COR-L47 (cell line): ENCODE results near the gene NPB.

Experiments
- DNase-seq: peaks from one replicate; lab custom pipeline; 2025; lab: John Stamatoyannopoulos, UW

The NPB gene

DNA sequence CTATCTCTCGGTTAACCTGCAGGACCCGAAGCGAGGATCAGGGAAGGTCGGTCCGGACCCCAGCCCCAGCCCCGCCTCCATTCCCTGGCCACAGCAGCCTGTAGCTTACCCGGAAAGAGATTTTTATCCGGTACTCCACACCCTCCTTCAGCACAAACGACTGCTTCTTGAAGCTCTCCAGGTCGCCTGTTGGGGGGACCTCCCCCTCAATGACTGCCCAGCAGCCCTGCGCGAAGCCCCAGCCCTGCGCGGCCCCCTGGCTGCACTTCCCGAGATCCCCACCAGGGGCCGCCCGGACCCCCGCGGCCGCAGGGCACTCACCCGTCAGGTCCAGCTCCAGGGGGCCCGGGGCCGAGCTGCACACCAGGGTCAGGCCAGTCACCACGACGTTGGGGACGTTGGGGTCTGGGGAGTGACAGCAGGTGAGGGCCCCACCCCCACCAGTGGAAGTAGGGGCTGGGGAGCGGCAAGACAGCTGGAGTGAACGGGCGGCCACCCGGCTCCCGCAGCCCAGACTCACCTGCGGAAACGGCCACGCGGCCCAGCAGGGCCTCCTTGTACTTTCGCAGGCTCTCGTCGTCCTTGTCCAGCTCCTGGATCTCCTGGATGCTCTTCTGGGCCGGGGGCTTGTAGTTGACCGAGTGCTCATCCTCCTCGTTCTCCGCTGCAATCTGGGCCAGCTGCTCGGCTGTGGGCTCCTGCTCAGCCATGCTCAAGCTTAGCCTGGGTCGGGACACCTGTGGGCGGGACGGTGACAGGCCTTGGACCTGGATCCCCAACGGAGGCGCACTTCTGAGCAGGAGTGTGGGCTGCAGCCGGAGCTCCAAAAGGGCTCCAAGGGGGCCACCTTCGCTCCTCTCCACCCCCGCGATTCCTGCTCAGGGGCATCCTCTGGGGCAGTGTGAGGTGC is 32.6 kb upstream of the NPB start:
- no peak for DNase-seq

GRCh38 chr17:81870131-81870980 is 31.7 kb upstream of the NPB start:
- DNase-seq, result peak; percentile 25

- peak; percentile 82 for DNase-seq
These were observed 31.1 kb upstream of the NPB start, which contains the start of gene ARHGDIA for GRCh38 chr17:81870981-81871386. ARHGDIA (minus strand) TSS chr17:81871337; CDS start chr17:81869930, 1,407 bp downstream.

DNA sequence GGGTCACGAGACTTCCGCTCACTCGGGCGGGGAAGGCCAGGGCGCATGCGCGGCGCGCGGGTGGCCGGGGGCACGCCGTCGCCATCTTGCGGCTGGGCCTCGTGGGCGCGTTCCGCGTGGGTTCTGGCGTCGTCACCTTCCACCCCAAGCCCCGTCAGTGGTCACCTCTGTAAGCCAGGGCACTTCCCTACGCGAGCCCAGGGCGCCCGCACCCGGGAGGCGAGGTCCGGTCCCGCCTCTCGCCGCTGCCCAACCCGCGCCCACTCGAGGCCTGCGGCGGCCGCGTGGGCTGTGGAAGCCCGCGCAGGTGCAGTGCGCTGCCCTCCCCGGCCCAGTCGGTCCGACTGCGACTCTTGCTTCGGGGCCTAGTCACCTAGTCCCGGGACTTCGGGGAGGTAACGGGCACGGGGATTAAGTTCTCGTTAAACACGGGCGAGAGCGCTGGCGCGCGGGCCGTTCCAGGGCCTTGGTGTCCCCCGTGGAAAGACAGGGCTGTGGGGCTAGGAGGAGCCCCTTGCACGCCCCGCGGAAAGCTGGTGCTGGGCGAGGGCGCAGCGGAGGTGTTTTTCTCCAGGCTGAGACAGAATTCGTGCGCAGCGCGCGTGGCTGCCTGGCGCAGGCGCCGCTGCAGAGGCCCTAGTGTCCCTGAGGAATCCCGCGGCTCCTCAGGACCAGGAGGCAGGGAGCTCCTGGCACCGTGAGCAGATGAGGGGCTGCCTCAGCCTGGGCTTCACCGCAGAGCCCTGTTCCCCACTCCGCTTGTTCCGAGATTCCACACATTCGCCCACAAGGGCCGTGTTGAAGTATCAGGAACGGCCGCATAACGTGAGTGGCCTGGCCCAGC is 30.4 kb upstream of the NPB start:
- peak; percentile 26 for DNase-seq

- no peak for DNase-seq
These were observed 24.5 kb upstream of the NPB start for GRCh38 chr17:81877569-81877968.

GRCh38 chr17:81878294-81878693 is 23.7 kb upstream of the NPB start:
- no peak for DNase-seq

DNA sequence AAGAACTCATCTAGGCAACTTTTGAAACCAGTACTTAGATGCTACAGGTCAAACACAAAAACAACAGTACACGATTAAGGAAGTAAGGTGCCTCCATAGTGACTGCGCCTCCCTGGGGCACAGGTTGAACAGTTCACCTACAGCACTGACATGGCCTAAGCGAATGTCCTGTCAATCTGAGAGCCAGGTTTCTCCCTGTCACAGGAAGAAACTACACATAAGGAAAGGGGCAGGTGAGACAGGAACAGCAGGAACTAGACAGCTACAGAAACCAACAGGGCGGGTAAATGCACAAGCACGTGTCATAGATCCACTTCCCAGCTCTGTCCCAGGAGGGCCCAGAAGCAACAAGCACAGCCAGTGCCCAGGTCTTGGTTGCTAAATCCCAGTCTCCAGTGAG is 22.9 kb upstream of the NPB start:
- DNase-seq, result no peak

GRCh38 chr17:81884520-81884919 is 17.5 kb upstream of the NPB start:
- DNase-seq, result no peak

DNA sequence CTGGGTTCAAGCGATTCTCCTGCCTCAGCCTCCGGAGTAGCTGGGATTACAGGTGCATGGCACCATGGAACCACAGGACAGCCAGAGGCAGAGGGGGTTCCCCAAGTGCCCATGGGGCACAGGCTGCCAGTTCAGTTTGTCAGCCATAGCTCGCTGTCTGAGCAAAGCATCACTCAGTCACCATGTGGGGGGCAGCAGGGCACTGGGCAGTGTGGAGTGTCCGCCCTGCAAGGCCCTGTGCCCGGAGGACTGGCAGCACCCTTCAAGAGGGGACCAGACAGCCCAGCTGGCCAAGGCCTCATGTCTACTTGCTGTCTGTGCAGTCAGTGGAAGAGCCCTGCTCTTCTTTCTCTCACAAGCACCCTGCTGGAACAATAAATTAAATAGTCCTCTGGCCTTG is 17.1 kb upstream of the NPB start:
- no peak for DNase-seq

GRCh38 chr17:81885454-81885853 is 16.6 kb upstream of the NPB start:
- DNase-seq, result no peak

- no peak for DNase-seq
These were observed 16.0 kb upstream of the NPB start for GRCh38 chr17:81885869-81886548.

DNA sequence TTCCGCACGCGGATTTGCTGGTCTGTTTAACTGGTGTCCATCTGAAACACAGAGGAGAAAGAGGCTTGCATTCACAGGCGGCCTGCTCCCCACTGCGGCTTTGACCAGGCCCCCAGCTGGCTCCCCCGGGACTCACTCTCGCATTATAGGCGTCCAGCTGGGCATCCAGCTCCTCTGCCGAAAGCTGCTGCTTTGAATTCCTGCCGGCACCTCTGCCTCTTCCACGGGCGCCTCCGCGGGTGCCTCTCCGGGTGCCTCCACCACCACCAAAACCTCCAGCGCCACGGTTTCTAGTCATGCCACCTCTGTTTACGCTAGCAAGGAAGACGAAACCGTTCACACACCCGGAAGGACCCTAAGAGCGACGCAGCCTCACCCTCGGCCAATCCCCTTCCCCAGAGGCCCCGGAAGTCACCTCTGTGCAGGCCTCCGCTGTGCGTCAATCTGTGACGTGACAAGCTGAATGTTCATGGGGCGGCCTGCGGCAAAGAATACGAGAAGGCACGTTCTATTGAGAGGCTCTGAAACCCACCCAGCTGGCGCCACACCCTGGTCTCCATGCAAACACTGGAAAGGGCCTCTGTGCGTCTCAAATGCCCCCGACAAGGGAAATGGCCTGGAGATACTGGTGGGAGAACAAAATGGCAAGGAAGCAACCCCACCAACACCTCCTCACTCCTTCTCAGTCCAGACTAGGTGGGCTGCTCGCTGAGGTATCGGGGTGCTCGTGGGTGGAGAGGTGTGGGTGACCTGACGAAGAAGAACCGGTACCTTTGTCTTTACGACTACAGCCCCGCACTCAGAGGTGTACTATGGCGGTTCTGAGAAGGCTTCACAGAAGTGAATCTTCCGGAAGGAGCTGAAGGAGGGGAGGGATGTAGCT is 13.7 kb upstream of the NPB start:
- DNase-seq, result no peak

- no peak for DNase-seq
These were observed 12.9 kb upstream of the NPB start for GRCh38 chr17:81888988-81889595.

DNA sequence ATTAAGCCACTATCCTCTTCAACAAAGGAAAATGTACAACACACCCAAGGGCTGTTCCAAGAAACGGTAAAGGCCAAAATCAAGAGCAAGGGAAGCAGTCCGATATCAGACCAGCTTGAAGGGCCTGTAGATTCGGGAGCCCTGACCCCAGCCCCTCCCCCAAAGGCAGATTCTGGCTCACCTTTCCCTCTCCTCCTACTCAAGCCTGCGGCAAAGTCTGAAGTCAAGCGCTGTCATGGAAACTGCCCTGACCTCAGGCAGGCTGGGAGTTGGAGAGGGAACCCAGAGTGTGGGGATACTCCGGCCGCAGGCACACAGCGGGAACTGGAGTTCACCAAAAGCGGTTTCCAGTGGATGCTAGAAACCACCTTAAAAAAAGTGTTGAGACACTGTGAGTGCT is 12.4 kb upstream of the NPB start:
- no peak for DNase-seq

GRCh38 chr17:81890447-81891302 is 11.4 kb upstream of the NPB start:
- DNase-seq, result no peak

DNA sequence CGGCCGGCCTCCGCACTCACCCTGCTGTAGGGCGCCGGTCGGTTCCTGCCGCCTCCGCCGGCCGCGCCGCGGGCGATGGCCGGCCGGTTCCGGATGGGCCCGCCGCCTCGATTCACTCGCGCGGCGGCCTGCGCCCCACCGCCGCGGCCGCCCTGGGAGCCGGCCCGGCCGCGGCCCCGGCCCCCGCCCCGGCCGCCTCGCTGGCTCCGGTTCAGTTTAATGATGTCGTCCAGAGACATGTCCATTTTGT is 10.8 kb upstream of the NPB start:
- DNase-seq, result no peak

- DNase-seq, result no peak
These were observed 6.6 kb upstream of the NPB start for GRCh38 chr17:81895400-81895799.

DNA sequence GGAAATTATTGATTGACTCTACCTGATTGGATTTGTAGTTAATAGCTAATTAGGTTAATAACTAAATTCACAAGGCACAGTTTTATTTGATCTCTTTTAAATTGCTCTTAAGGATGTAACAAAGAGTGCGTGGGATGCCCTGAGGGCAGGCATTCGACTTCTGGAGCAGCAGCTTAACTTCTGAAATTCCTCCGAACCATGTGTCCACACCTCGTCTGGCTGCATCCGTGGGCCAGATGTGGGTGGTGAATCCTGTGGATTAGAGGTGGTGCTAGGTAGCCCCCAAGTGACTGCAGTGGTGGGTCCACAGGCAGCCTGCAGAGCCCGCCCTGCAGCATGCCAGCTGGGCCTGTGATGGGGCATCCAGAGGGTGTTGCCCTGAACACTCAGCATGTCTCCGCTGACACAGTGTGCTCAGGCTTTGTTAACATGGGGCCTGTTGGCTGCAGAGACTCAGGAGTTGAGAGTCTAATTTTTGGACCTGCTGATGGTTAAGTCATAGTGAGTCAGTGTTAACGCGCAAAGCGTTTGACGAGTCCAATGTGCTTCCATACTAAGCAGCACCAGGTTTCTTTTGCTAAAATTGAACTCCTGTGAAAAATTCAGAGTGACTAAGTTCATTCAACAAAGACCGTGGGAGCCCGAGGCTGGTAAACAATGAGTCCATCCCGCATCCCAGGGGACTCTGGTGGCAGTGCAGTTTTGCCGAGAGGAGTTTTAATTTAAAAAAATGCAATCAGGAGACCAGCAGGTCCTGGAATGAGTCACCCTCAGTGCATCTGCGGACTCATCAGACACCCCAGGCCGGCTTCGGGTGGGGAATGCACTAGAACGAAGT is 3.8 kb upstream of the NPB start:
- no peak for DNase-seq
